Limb (tissue), 2 donors: ENCODE results near the gene RAP1A.

Source experiments
- DNase-seq, 2 donors: peaks; one replicate each; pipeline ENCODE4 v3.0.0-alpha.2; 2016; ENCODE audit errors: extremely low spot score in 2 of 2

The RAP1A gene

GRCh38 chr1:111755331-111756123, 135.9 kb downstream of the RAP1A start, which contains the start of gene DDX20:
Gene DDX20 (plus strand): TSS chr1:111755901. CDS start chr1:111755925, 24 bp downstream.
- peak; percentile 96 for DNase-seq

GRCh38 chr1:111756124-111756513, 136.5 kb downstream of the RAP1A start:
- no peak for DNase-seq

- DNase-seq, result no peak
Measured at GRCh38 chr1:111758373-111758772, 138.8 kb downstream of the RAP1A start.

- DNase-seq, result no peak
Measured at GRCh38 chr1:111761717-111762116, 142.1 kb downstream of the RAP1A start.

GRCh38 chr1:111762332-111762731, 142.7 kb downstream of the RAP1A start:
- no peak for DNase-seq
